GM21381 (cell line): ENCODE data around the gene FYTTD1.

Experiments used
- ATAC-seq: cut with Tn5 transposase; IDR thresholded peaks from one replicate; pipeline ENCODE4 v1.9.1; 2021; ENCODE audit warnings: mild to moderate bottlenecking, moderate library complexity; ENCODE audit not compliant: unreplicated experiment

The FYTTD1 gene

GRCh38 chr3:197791892-197792647, 42.4 kb downstream of the FYTTD1 start:
- ATAC-seq, result peak; percentile 19

- ATAC-seq, result no peak
These were observed 43.6 kb downstream of the FYTTD1 start for GRCh38 chr3:197793247-197793646.

DNA sequence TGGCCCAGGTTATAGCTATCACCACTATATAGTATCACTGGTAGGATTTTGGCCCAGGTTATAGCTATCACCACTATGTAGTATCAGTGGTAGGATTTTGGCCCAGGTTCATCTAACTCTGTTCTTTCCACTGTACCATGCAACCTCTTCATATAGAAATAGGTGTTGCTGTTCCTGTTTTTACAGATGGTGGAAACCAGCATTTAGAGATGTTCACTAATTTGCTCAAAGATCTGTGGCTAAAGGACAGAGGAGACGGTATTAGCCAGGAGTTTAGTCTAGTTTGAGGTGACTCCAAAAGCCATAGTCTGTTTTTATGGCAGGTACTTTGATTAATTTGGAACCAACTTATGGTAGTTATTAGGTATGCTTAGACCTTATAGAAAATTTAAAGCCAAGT, 44.4 kb downstream of the FYTTD1 start:
- ATAC-seq, result no peak

GRCh38 chr3:197795200-197795599, 45.5 kb downstream of the FYTTD1 start:
- ATAC-seq, result no peak

GRCh38 chr3:197796087-197796486, 46.4 kb downstream of the FYTTD1 start:
- ATAC-seq, result no peak

DNA sequence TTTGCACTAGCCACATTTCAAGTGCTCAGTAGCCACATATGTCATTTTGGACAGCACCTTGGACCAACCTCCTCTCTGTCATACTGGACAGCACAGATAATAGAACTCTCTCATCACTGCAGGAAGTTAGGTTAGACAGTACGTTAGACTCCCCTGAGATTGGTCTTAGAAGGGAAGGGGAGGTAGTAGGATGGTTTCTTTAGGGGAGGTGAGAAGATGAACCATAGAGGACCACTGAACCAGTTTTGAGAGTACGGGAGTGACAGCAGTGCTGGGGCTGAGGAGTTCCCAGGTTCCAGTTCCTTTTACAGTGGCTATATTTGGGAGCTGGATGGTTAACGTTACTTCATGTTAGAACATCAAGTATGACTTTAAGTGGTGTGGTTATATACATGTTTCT, 49.2 kb downstream of the FYTTD1 start:
- ATAC-seq, result peak; percentile 44

DNA sequence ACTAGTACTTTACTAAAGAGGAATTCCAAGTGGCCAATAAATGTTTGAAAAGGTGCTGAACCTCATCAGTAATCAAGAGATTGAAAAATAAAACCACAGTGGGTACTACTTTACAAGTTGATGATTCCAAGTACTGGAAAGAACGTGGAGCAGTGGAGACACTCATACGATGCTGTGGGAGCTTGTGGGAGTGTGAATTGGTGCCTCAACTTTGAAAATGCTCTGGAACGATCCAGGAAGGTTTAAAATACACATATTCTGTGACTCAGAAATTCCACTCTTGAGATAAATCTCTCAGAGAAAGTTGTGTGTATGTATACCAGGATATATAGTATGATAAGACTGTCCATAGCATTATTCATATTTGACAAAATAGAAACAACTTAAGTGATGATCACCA, 50.7 kb downstream of the FYTTD1 start:
- ATAC-seq, result no peak

GRCh38 chr3:197801891-197802778, 52.5 kb downstream of the FYTTD1 start:
- no peak for ATAC-seq

GRCh38 chr3:197802779-197803459, 53.2 kb downstream of the FYTTD1 start:
- no peak for ATAC-seq

DNA sequence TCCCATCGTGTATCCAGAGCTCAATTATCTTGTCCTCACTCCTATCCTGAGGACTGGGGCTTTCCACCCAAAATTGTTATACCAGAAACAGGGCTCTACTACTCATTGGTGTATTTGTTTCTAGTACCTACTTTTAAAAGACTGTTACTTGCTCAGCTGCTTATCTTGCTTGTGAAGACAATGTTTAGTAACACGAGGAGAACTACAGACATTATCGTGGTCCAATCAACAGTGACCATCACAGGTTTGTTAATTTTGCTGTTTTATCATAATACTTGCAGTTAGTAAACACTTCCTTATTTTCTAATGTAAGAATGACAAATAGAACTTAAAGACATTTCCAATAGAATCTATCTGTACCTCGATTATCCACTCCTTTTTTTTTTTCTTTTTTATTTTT, 54.8 kb downstream of the FYTTD1 start:
- no peak for ATAC-seq

- no peak for ATAC-seq
These were observed 58.4 kb downstream of the FYTTD1 start for GRCh38 chr3:197807969-197808587.

GRCh38 chr3:197809356-197810020, 59.8 kb downstream of the FYTTD1 start:
- ATAC-seq, result no peak

DNA sequence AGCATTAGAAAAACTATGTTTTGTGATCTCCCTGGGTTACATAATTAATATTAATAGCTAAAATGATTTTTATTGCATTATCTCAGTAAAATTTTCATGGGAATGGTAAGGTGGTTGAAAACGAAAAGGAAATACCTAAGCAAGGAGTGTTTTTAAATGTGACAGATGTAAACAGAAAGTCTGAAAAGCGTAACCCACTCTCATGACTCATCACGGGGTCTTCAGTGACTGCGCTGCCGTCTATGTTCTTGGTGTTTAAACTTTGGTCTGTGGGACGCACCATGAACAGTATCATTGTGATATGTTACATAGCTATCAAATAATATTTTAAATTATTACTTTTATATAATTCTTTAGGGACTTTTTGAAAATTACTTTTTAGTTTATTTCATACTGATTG, 61.2 kb downstream of the FYTTD1 start:
- no peak for ATAC-seq

DNA sequence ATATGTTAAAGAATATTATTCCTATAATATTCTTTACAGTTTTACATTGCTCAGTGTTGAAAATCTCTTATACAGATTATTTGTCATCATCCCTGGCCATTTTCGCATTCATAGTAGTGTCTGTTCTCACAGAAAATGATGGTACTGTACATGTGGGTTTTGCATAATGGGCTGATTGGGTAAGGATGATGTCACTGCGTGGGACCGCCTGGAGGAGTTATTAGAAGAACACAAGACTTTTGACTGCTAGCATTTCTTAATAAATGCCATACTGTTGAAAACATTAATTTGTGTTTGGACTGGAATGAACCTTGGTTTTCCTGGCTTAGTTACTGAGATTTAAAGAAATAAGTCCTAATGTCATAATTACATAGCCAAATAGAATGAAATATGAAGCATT, 61.7 kb downstream of the FYTTD1 start:
- no peak for ATAC-seq

GRCh38 chr3:197814372-197814771, 64.7 kb downstream of the FYTTD1 start:
- ATAC-seq, result no peak

DNA sequence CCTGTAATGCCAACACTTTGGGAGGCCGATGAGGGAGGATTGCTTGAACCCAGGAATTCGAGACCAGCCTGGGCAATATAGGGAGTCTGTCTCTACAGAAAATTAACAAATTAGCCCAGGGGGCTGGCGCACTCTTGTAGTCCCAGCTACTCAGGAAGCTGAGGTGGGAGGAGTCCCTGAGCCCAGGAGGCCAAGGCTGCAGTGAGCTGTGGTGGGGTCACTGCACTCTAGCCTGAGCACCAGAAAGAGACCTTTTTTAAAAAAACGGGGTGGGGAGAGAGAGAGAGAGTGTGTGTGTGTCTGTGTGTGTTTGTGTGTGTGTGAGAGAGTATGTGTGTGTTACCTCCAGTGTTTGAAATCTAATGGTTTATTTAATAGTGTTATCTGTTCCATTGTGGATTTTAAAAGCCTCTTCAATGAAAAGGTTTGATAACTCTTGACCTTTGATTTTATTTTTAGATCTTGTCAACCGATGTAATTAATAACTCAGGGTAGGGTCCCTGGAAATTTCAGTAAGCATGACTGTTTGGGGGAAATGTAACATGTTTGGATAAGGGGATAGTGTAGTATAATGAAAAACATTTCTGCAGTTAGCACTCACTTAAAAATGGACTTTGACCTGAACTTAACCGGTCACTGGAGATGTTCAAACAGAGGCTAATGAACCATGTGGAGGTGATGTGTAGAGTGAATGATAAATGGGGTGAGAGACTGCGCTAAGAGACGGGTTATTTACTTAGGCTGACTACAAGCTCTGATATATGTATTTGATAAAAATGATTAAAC, 71.1 kb downstream of the FYTTD1 start:
- ATAC-seq, result no peak

DNA sequence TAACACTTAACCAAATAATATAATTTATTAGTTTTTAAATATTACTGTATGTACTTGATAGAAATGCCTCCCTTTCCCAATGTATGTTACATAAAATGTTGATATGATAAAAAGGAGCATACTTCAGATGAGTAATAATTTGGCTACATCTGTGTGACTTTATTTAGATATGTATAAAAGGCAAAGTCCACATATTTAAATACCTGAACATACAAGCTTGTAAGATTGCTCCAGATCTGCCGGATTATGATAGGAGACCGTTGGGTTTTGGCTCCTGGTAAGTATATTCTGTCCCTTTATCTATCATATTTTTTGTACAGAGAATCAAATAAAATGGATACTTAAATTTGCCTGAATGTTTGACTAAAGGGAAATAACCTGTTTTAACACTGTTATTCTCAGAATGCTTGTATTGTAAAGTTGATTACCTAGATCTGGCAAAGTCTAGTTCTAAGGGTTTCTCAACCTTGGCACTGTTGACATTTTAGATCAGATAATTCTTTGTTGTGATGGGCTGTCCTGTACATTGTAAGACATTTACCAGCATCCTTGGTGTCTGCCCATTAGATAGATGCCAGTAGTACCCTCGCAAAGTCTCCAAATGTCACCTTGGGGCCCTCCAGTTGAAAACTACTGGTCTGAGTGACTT, 79.8 kb downstream of the FYTTD1 start:
- no peak for ATAC-seq

DNA sequence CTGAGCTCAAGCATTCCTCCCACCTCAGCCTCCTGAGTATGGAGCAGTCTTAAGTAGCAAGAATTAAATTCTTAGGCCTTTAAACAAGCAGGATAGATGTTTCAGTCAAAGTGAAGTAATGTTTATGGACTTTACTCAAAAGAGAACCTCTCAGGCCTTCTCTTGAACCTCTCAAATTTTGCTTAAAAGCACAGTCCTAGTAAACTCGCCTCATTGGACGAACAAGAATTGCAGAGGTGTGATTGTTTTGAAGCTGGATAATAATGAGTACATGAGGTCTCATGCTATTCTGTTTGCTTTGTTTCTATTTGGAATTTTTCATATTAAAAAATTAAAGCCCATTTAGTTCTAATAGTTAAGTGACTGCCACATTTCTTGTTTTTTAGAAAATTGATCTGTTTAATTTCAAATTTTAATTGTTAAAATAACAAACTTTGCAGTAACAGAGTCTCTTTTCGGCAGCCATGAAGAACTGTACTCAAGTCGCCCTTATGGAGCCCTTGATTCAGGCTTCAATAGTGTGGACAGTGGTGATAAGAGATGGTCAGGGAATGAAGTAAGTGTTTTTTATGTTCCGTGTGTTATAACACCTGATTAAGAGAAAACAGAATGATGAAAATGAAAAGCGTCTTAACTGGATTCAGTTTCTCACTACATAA, 80.8 kb downstream of the FYTTD1 start:
- ATAC-seq, result no peak

DNA sequence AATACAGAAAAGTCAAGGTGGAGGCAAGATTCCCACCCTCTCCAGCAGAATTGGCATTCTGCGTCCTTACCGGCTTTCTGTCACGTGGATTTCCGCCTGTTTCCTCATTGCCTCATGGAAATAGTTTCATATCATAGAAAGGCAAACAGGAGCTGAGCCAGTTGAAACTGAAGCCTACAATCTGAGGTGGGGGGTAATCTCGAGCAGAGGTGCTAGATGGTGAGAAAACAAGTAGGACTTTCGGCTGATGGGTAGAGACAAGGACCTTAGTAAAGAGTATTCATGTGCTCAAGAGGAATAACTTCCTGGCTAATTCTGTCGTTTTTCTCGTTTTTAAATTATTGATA, 81.3 kb downstream of the FYTTD1 start:
- ATAC-seq, result no peak
